Upper lobe of left lung (tissue), 6 donors: ENCODE results near the gene KLHL29. TPM values are rescaled to one million over a fixed set of nuclear protein-coding genes. Genes with fewer than 3 reads are reported as not detected.

Experiments
- ATAC-seq, 2 donors: fragments of 200-7000 bp; cut with Tn5 transposase; one replicate each; pipeline ENCODE4 v1.9.1; 2022; ENCODE audit warnings: mild to moderate bottlenecking in 2 of 2, moderate library complexity in 2 of 2; ENCODE audit not compliant: low FRiP score in 2 of 2
- DNase-seq, 2 donors: peaks; one replicate each; pipeline ENCODE4 v3.0.0-alpha.2; 2019 to 2020
- H3K27ac ChIP-seq, 4 donors: fragments of 200-600 bp; sonication (generic); one replicate each; pipeline ENCODE4 v1.5.1; 2016 to 2019
- H3K27me3 ChIP-seq, 4 donors: fragments of 200-600 bp; sonication (generic); one replicate each; pipeline ENCODE4 v1.5.1; 2017 to 2019
- H3K36me3 ChIP-seq, 4 donors: fragments of 200-600 bp; sonication (generic); one replicate each; pipeline ENCODE4 v1.5.1; 2016 to 2019
- H3K4me1 ChIP-seq, 4 donors: fragments of 200-600 bp; sonication (generic); one replicate each; pipeline ENCODE4 v1.5.1; 2018 to 2019
- H3K4me3 ChIP-seq, 4 donors: fragments of 200-600 bp; sonication (generic); one replicate each; pipeline ENCODE4 v1.5.1; 2017 to 2019; ENCODE audit warnings: mild to moderate bottlenecking in 2 of 4, moderate library complexity in 1 of 4
- H3K9me3 ChIP-seq, 4 donors: fragments of 200-600 bp; sonication (generic); one replicate each; pipeline ENCODE4 v1.5.1; 2018 to 2019
- EP300 ChIP-seq, 4 donors: sonication (generic); formaldehyde crosslinking; IDR thresholded peaks; one replicate each; pipeline ENCODE4 v1.5.1; 2017; ENCODE audit warnings: antibody characterized with exemption in 4 of 4, control low read depth in 2 of 4
- POLR2A ChIP-seq, 4 donors: fragments of 450-650 bp; IDR thresholded peaks; one replicate each; pipeline ENCODE4 v1.5.1; 2016 to 2017; ENCODE audit warnings: antibody characterized with exemption in 4 of 4, mild to moderate bottlenecking in 2 of 4
- POLR2AphosphoS5 ChIP-seq, 2 donors: sonication (generic); formaldehyde crosslinking; IDR thresholded peaks; one replicate each; pipeline ENCODE4 v1.5.1; 2017; ENCODE audit warnings: antibody characterized with exemption in 2 of 2
- WGBS, 2 donors: methylation state at CpG; one replicate each; pipeline ENCODE4 v1.1.5; 2017 to 2018; 5-methylcytosine and 5-hydroxymethylcytosine counted together
- total RNA-seq, 6 donors: library from RNA; depleted of rRNA in 4 of 6; stranded (reverse); fragments of >200 nt in 4 of 6; gene quantifications; one replicate each; pipeline versions ENCODE4 v1.1.0 to v1.2.1, GENCODE V29; 2016 to 2021
- TF ChIP-seq, protein P1 (sequence below), 6 experiments: fragments of 450-650 bp in 4 of 6; fragments of 200-600 bp in 2 of 6; sonication (generic) in 2 of 6; IDR thresholded peaks; one replicate each; pipeline ENCODE4 v1.5.1; 2016 to 2019; ENCODE audit warnings: antibody characterized with exemption in 6 of 6
- donor health status: DM: no; HTN: no; CAD: no; lungs with moderate emphysema.
- donor health status: DM: no; HTN: yes; CAD: no; lungs with severe emphysema.

The KLHL29 gene
- total RNA-seq, 6 donors from 2014 or later, result 8.6 to 34.4 (median 18.2) TPM

DNA sequence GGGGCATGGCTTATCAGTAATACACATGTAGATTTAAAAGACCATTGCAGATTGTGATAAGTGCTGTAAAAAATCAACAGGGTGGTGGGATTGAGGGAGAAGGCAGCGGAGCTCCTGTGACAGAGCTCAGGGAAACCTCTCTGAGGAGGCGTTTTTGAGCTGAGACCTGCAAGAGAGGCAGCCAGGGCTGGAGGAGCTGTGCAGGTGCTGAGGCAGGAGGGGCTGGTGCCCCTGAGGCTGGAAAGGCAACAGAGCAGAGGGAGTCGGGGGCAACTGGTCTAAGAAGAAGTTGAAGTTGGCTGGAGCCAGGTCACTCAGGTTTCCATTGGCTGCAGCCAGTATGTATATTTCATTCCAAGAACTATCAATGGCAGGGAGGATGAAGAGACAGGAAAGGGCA, 47.6 kb downstream of the KLHL29 start:
- H3K27ac ChIP-seq, result no peak overlapping the region
- WGBS, 2 donors, result 75 to 76% methylated on average over 3 of the region's 3 CpGs
- TF ChIP-seq POLR2A (IDR thresholded peaks at IDR 0.05) (no peak), POLR2AphosphoS5 (IDR thresholded peaks at IDR 0.05) (no peak), EP300 (IDR thresholded peaks at IDR 0.05) (no peak)
- TF ChIP-seq, protein P1, sequence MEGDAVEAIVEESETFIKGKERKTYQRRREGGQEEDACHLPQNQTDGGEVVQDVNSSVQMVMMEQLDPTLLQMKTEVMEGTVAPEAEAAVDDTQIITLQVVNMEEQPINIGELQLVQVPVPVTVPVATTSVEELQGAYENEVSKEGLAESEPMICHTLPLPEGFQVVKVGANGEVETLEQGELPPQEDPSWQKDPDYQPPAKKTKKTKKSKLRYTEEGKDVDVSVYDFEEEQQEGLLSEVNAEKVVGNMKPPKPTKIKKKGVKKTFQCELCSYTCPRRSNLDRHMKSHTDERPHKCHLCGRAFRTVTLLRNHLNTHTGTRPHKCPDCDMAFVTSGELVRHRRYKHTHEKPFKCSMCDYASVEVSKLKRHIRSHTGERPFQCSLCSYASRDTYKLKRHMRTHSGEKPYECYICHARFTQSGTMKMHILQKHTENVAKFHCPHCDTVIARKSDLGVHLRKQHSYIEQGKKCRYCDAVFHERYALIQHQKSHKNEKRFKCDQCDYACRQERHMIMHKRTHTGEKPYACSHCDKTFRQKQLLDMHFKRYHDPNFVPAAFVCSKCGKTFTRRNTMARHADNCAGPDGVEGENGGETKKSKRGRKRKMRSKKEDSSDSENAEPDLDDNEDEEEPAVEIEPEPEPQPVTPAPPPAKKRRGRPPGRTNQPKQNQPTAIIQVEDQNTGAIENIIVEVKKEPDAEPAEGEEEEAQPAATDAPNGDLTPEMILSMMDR (IDR thresholded peaks at IDR 0.05), result no peak

GRCh38 chr2:23433282-23433681, 48.3 kb downstream of the KLHL29 start:
- Histone ChIP-seq H3K36me3 (no peaks in the 10 kb centered on the region), H3K9me3 (no peaks in the 10 kb centered on the region), H3K27ac (no peak overlapping the region), H3K4me3 (no peak overlapping the region), H3K27me3 (no peaks in the 10 kb centered on the region), H3K4me1 (no peaks in the 10 kb centered on the region)
- DNase-seq (no peak), ATAC-seq (no peak)
- no peak for TF ChIP-seq POLR2AphosphoS5 (IDR thresholded peaks at IDR 0.05)
- no peak for TF ChIP-seq POLR2A (IDR thresholded peaks at IDR 0.05)
- TF ChIP-seq EP300 (IDR thresholded peaks at IDR 0.05), result no peak
- TF ChIP-seq, protein P1 (IDR thresholded peaks at IDR 0.05), result no peak
- WGBS, 2 donors, result 90 to 93% methylated on average over 6 of the region's 6 CpGs

More for the DNA sequence above, 47.6 kb downstream of the KLHL29 start:
- no peak for DNase-seq
- no peaks in the 10 kb centered on the region for H3K36me3 ChIP-seq
- no peaks in the 10 kb centered on the region for H3K27me3 ChIP-seq
- H3K9me3 ChIP-seq, result no peaks in the 10 kb centered on the region
- no peaks in the 10 kb centered on the region for H3K4me1 ChIP-seq
- no peak for ATAC-seq
- H3K4me3 ChIP-seq, result no peak overlapping the region

- Histone ChIP-seq H3K27ac (no peak overlapping the region), H3K36me3 (no peaks in the 10 kb centered on the region), H3K4me1 (no peaks in the 10 kb centered on the region), H3K9me3 (no peaks in the 10 kb centered on the region), H3K4me3 (no peak overlapping the region), H3K27me3 (no peaks in the 10 kb centered on the region)
- 53 to 56% methylated on average over 6 of the region's 6 CpGs for WGBS, 2 donors
- TF ChIP-seq POLR2AphosphoS5 (IDR thresholded peaks at IDR 0.05), result no peak
- TF ChIP-seq POLR2A (IDR thresholded peaks at IDR 0.05), result no peak
- TF ChIP-seq, protein P1 (IDR thresholded peaks at IDR 0.05), result no peak
- TF ChIP-seq EP300 (IDR thresholded peaks at IDR 0.05), result no peak
- DNase-seq (no peak), ATAC-seq (no peak)
Observed at GRCh38 chr2:23434721-23435121, 49.7 kb downstream of the KLHL29 start.

- WGBS, 2 donors, result 71 to 83% methylated on average over 9 of the region's 9 CpGs
- peak in 1 of 2 donors; percentile 10 for ATAC-seq
- Histone ChIP-seq H3K4me1 (no peaks in the 10 kb centered on the region), H3K27me3 (no peaks in the 10 kb centered on the region), H3K27ac (no peak overlapping the region), H3K36me3 (no peaks in the 10 kb centered on the region), H3K9me3 (no peaks in the 10 kb centered on the region), H3K4me3 (no peak overlapping the region)
- TF ChIP-seq POLR2A (IDR thresholded peaks at IDR 0.05) (no peak), EP300 (IDR thresholded peaks at IDR 0.05) (no peak), POLR2AphosphoS5 (IDR thresholded peaks at IDR 0.05) (no peak)
- TF ChIP-seq, protein P1 (IDR thresholded peaks at IDR 0.05), result no peak
- DNase-seq, result no peak
Observed at GRCh38 chr2:23435250-23436035, 50.5 kb downstream of the KLHL29 start.
